ENCODE measurements around the gene LGALSL. TPM values are rescaled to one million over a fixed set of nuclear protein-coding genes. Genes with fewer than 3 reads are reported as not detected.

Gene LGALSL
- total and polyA plus RNA-seq, 9 of the 15 experiments (the other 6 are each of a cell fraction or from before 2014, with no cell fraction given): 0.04 to 0.29 (median 0.14) TPM; not detected in 3

GRCh38 chr2:64414736-64415435 is 39.1 kb upstream of the LGALSL start:
- Histone ChIP-seq H3K9me1 (ENCODE audit: control insufficient read depth, insufficient read depth, low read length) (no peaks in the 10 kb centered on the region), H4K20me1 (replicated peaks; ENCODE audit: control insufficient read depth, insufficient read depth, low read length) (no peaks in the 10 kb centered on the region), H3K4me2 (ENCODE audit: insufficient read depth, low read length) (no peak overlapping the region), H2AFZ (ENCODE audit: low read depth, low read length) (no peak overlapping the region), H3K36me3 (ENCODE audit: control insufficient read depth, insufficient read depth, low read length) (no peaks in the 10 kb centered on the region), H3K9ac (ENCODE audit: insufficient read depth in 1 of 2, low read depth in 2 of 2, low read length in 2 of 2) (no peak overlapping the region), H3K4me1 (replicated peaks in 1 of 2; ENCODE audit: control insufficient read depth in 2 of 2, insufficient read depth in 2 of 2, low read length in 2 of 2) (no peaks in the 10 kb centered on the region), H3K79me2 (ENCODE audit: control insufficient read depth, insufficient read depth, low read length) (no peaks in the 10 kb centered on the region), H3K27ac (ENCODE audit: extremely low read depth, low read depth, low read length) (no peak overlapping the region), H3K9me3 (replicated peaks; ENCODE audit: control insufficient read depth, insufficient read depth, low read depth, low read length) (no peaks in the 10 kb centered on the region), H3K4me3 (no peak overlapping the region), H3K27me3 (ENCODE audit: control insufficient read depth in 2 of 2, insufficient read depth in 2 of 2, low read length in 2 of 2) (peaks cover 9 to 21% of the 10 kb centered on the region in 2 experiments; a peak in 3 of 5 replicates)
- no peak for ATAC-seq
- 4% methylated on average over 7 of the region's 7 CpGs for WGBS (ENCODE audit: insufficient coverage, low coverage, missing lambda C conversion rate)
- CTCF ChIA-PET (ENCODE audit: low intra/inter-chr PET ratio): no interaction called here
- no peak for FAIRE-seq
- in situ Hi-C loops (cut with MboI): no loop called here
- TF ChIP-seq ZNF146 (CRISPR knock-in tag; IDR thresholded peaks at IDR 0.05; ENCODE audit: unreplicated experiment) (peak; percentile 54), USF2 (CRISPR knock-in tag; IDR thresholded peaks at IDR 0.05) (peak; percentile 37; the same call in 1 of the 2 replicates), CEBPG (CRISPR knock-in tag; IDR thresholded peaks at IDR 0.05) (no peak), CEBPG (tag; conservative IDR thresholded peaks at IDR 0.05 in 1 of 2, IDR thresholded peaks at IDR 0.05 in 1 of 2) (peak; percentile 46 to 67; a peak in 3 of 4 replicates), ZFX (CRISPR knock-in tag; IDR thresholded peaks at IDR 0.05) (no peak), ZC3H4 (CRISPR knock-in tag; IDR thresholded peaks at IDR 0.05; ENCODE audit: borderline replicate concordance) (no peak), ZSCAN32 (CRISPR knock-in tag; IDR thresholded peaks at IDR 0.05) (no peak), CEBPB (tag; IDR thresholded peaks at IDR 0.05) (peak; percentile 67), BHLHE40 (IDR thresholded peaks at IDR 0.05; ENCODE audit: low read length) (0 out of 2 replicates have a peak, but pooled peaks have one; percentile 19), NR4A1 (CRISPR knock-in tag; IDR thresholded peaks at IDR 0.05) (no peak), NR4A1 (tag; IDR thresholded peaks at IDR 0.05) (no peak), MEF2A (IDR thresholded peaks at IDR 0.05; ENCODE audit: control insufficient read depth, low read depth, low read length) (no peak)
- intact Hi-C loops (cut with micrococcal nuclease): no loop called here
- BruUV-seq (replicated peaks): no TSS peak
- POLR2A ChIA-PET: interaction anchor here (1.0 kb wide), 1 partner anchor 13 kb away, joined by 4 read pairs; no protein-coding TSS in a partner anchor
- DNase-seq (ENCODE audit: extremely low read depth in 1 of 4, low spot score in 3 of 4): no peak

All from K562 (cell line).